RWPE2 (cell line): ENCODE results near the gene ONECUT2.

ENCODE experiments used
- ATAC-seq: fragments of 200-7000 bp; cut with Tn5 transposase; 3 replicates; pipeline ENCODE4 v1.9.1; 2021; ENCODE audit warnings: low read depth
- DNase-seq: peaks from one replicate; pipeline ENCODE4 v3.0.0-alpha.2; 2020; ENCODE audit warnings: low spot score
- H3K27ac ChIP-seq: fragments of 450-650 bp; 2 replicates; pipeline ENCODE4 v1.5.1; 2017; ENCODE audit warnings: mild to moderate bottlenecking; ENCODE audit not compliant: poor library complexity, severe bottlenecking
- H3K27me3 ChIP-seq: fragments of 250-450 bp; sonication (Bioruptor Pico); 2 replicates; pipeline ENCODE4 v1.5.1; 2021; ENCODE audit warnings: mild to moderate bottlenecking, moderate library complexity; ENCODE audit not compliant: insufficient read depth, poor library complexity, severe bottlenecking
- H3K36me3 ChIP-seq: fragments of 250-450 bp; sonication (Bioruptor Pico); 2 replicates; pipeline ENCODE4 v1.5.1; 2020; ENCODE audit warnings: low read depth, mild to moderate bottlenecking, moderate library complexity
- H3K4me1 ChIP-seq: fragments of 250-450 bp; sonication (Bioruptor Pico); 2 replicates; pipeline ENCODE4 v1.5.1; 2021; ENCODE audit warnings: mild to moderate bottlenecking, moderate library complexity; ENCODE audit not compliant: insufficient read depth, poor library complexity, severe bottlenecking
- H3K4me3 ChIP-seq: fragments of 250-450 bp; sonication (Bioruptor Pico); 2 replicates; pipeline ENCODE4 v1.5.1; 2021; ENCODE audit warnings: mild to moderate bottlenecking, moderate library complexity; ENCODE audit not compliant: severe bottlenecking
- H3K9me3 ChIP-seq: fragments of 250-450 bp; sonication (Bioruptor Pico); 2 replicates; pipeline ENCODE4 v1.5.1; 2021; ENCODE audit warnings: mild to moderate bottlenecking, moderate library complexity; ENCODE audit not compliant: severe bottlenecking
- TF ChIP-seq, protein P1 (sequence below): fragments of 450-650 bp; IDR thresholded peaks from one replicate; pipeline ENCODE4 v1.5.1; 2017; ENCODE audit warnings: mild to moderate bottlenecking, moderate library complexity; ENCODE audit not compliant: poor library complexity, severe bottlenecking

Gene ONECUT2

GRCh38 chr18:57428221-57429150, 6.7 kb upstream of the ONECUT2 start:
- Histone ChIP-seq H3K27ac (no peak overlapping the region), H3K36me3 (no peaks in the 10 kb centered on the region), H3K27me3 (peaks cover 92% of the 10 kb centered on the region), H3K9me3 (no peaks in the 10 kb centered on the region), H3K4me3 (no peak overlapping the region), H3K4me1 (no peaks in the 10 kb centered on the region)
- ATAC-seq (no peak), DNase-seq (no peak)
- TF ChIP-seq, protein P1, sequence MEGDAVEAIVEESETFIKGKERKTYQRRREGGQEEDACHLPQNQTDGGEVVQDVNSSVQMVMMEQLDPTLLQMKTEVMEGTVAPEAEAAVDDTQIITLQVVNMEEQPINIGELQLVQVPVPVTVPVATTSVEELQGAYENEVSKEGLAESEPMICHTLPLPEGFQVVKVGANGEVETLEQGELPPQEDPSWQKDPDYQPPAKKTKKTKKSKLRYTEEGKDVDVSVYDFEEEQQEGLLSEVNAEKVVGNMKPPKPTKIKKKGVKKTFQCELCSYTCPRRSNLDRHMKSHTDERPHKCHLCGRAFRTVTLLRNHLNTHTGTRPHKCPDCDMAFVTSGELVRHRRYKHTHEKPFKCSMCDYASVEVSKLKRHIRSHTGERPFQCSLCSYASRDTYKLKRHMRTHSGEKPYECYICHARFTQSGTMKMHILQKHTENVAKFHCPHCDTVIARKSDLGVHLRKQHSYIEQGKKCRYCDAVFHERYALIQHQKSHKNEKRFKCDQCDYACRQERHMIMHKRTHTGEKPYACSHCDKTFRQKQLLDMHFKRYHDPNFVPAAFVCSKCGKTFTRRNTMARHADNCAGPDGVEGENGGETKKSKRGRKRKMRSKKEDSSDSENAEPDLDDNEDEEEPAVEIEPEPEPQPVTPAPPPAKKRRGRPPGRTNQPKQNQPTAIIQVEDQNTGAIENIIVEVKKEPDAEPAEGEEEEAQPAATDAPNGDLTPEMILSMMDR, result no peak

DNA sequence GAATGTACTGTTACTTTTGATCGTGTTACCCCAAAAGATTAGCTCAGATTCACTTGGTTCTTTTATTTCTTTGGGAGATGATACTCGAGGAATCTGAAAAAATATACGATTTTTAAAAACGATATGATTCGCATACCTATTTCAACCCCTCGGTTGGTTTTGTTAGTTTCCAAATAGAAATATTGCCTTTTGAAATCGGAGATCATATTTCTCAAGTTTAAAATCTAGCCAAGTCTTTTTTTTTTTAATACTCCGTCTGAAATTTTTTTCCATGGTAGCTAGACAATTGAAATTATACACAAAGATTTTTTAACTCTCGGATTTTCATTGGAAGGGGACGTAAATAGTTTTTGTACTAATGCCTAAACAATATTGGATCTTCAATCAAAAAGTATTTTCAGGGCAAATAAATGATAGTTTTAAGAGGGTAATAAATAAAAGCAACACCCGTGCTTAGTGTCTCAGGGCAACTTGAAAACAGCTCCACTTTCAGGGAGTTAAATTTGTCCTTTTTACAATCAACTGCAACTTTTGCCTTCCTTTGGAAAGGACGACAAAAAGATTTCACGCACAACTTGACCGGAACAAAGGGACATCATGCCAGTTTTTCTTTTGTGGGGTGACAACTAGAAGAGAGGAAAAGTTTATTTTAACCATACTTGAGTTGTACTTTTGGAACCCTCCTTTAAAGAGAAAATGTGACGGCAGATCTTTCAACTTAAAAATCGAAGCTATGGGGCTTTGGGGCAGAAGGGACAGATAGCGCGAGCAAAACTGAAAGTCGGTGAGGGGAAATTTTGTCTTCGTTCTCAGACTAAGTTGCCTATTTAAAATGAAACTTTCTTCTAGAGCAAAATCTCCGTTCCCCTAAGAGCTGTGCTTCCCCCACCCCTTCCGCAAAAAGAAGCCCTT, 5.8 kb upstream of the ONECUT2 start:
- Histone ChIP-seq H3K27me3 (peaks cover 97% of the 10 kb centered on the region), H3K4me1 (no peaks in the 10 kb centered on the region), H3K27ac (no peak overlapping the region), H3K4me3 (no peak overlapping the region), H3K36me3 (no peaks in the 10 kb centered on the region), H3K9me3 (no peaks in the 10 kb centered on the region)
- TF ChIP-seq, protein P1, result no peak
- no peak for DNase-seq
- no peak for ATAC-seq

- H3K27me3 ChIP-seq, result peaks cover 94% of the 10 kb centered on the region
- no peaks in the 10 kb centered on the region for H3K36me3 ChIP-seq
- no peak for ATAC-seq
- no peaks in the 10 kb centered on the region for H3K4me1 ChIP-seq
- H3K4me3 ChIP-seq, result no peak overlapping the region
- no peak for DNase-seq
- H3K27ac ChIP-seq, result no peak overlapping the region
- TF ChIP-seq, protein P1, result no peak
- H3K9me3 ChIP-seq, result no peaks in the 10 kb centered on the region
Measured at GRCh38 chr18:57430079-57431001, 4.8 kb upstream of the ONECUT2 start.

DNA sequence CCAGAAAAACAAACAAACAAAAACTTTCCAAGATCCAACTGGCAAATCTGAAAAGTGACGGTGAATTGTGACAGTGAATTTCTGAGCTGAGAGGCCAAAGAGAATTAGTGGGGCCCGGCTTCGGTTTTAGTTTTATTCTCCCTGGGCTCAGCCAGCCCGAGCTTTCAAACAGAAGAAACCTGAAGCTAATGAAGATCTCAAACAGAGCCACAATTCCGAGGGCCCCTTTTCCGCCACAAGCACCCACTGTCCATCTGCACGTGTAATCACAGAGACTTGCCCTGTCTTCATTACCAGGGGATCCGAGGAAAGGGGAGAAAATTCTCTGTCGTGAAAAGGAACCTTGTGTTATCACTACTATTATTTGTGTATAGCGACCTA, 4.2 kb upstream of the ONECUT2 start:
- no peak overlapping the region for H3K4me3 ChIP-seq
- no peak overlapping the region for H3K27ac ChIP-seq
- TF ChIP-seq, protein P1, result no peak
- peaks cover 91% of the 10 kb centered on the region for H3K27me3 ChIP-seq
- DNase-seq (no peak), ATAC-seq (no peak)
- H3K4me1 ChIP-seq, result no peaks in the 10 kb centered on the region
- H3K9me3 ChIP-seq, result no peaks in the 10 kb centered on the region
- H3K36me3 ChIP-seq, result no peaks in the 10 kb centered on the region
